NCI-H2227 treated with DMSO at 0.1 percent for 48 hours (cell line): ENCODE data around the gene MSI2.
A peak's percentile ranks its signal among the peaks of the same experiment; 100 is the strongest.

Experiments used
- DNase-seq: peaks from one replicate; lab custom pipeline; 2025; lab: John Stamatoyannopoulos, UW

MSI2 gene

DNA sequence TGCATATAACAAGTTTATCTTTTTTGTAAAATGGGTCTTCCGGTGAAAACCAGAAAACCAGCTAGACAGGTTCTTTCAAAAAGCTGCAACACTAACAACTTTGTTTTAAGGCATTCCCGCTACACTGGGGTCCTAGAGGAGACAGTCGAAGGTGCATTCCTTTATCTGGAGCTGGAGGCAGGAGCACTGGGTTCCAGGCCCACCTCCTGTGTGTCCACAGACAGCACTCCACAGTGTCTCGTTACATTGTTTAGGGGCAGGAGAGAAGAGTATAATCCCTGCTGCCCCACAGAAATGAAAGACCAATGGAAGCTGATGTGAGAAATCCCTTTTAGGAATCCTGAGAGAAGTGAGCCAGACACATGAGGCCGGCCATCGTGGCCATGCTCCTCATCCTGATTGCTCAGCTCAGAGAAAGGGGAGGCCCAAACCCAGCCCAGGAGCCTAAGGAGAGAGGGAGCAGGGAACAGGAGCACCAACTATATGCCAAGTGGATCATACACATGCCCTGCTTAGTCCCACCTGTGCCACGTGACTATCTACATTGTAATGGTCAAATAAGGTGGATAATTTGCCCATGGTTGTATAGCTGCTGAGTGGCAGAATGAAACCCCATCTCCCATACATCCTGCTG lies 429.3 kb downstream of the MSI2 start:
- no peak for DNase-seq

DNA sequence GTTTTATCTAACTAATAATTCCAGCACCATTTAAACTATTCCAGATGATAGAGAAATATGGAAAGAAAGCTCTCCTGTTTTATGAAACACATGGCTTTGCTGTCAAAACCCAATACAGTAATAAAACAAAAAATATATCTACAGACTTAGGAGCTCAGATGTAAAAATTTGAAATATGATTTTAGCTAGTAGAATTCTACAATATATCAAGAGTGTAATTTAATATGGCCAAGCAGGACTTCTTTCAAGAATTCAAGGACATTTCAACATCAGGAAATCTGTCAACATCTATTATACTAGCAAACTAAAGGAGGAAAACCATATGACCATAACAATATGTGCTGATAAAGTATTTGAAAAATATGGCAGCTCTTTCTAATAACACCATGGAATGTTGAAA lies 431.3 kb downstream of the MSI2 start:
- DNase-seq, result no peak

DNA sequence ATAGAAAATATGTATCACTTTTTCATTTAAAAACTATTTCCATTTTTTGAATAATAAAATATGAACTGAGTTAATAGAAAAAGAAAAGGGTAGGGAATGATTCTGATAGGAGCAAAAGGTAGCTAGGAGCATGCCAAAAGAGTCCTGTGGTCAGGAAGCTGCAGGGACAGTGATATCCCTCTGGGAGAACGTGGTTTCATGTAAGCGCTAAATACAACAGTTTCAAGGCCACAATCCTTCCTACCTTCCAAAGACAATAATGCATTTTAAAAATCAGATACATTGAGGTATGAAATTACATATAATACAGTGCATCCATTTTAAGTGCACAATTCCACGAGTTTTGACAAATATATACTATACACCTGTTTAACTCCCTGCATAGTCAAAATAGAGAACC lies 432.9 kb downstream of the MSI2 start:
- no peak for DNase-seq

DNA sequence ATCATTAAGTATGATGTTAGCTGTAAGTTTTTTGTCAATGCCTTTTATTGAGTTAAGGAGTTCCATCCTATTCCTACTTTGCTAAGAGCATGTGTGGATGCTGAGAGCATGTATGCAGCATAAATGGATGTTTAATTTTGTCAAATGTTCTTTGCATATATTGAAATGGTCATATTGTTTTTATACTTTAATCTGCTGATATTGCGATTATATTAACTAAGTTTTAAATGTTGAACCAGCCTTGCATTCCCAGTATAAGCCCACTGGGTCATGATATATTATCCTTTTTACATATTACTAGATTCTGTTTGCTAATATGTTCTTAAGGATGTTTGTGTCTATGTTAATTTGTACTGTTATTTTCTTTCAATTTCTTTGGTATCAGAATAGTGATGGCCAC lies 435.6 kb downstream of the MSI2 start:
- DNase-seq, result no peak

DNA sequence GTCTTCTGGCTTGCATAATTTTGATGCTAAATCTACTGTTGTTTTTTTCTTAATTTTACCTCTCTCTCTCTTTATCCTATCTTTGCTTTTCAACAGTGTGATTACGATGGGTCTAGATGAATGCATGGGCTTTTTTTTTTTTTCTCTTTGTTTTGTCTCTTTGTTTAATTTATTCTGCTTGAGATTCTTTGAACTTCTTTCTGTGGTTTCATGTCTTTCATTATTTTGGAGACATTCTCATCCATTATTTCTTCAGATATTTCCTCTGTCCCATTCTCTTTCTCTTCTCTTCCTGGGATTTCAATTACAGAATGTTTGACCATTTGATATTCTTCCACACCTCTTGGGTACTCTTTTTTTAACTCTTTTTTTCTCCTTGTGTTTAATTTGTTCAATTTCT lies 436.4 kb downstream of the MSI2 start:
- no peak for DNase-seq

DNA sequence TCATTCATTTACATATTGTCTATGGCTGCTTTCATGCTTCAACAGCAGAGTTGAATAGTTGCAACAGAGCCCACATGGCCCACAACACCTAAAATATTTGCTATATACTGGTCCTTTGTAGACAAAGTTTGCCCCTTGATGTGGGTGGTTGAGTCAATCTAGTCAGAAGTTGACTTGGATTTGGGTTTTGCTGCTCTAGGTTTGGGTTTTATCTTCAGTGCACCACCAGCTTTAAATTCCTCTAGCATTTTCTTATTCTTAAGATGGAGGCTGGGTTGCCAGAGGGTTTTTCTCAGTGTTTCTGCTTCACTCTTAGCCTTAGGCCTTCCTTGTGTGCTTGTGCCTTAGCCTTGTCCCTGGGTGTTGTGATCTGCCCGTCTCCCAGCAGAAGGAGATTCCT lies 437.7 kb downstream of the MSI2 start:
- no peak for DNase-seq

DNA sequence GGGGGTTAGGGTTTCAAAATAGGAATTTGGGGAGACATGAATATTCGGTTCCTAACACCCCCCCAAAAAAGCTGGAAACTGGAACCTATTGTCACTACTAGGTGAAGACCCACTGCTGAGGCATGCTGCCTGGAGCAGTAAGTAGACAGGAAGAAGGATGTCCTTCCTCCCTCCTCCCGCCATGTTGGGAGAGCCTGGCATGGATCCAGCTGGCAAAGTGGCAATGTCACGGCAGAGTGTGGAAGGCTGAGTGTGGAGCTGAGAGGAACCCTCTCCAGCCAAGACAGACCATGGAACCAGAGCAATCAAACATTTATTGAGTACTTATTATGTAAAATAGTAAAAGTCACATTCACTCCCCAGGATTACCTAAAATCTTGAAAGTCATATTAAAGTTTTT lies 439.7 kb downstream of the MSI2 start:
- DNase-seq, result no peak

DNA sequence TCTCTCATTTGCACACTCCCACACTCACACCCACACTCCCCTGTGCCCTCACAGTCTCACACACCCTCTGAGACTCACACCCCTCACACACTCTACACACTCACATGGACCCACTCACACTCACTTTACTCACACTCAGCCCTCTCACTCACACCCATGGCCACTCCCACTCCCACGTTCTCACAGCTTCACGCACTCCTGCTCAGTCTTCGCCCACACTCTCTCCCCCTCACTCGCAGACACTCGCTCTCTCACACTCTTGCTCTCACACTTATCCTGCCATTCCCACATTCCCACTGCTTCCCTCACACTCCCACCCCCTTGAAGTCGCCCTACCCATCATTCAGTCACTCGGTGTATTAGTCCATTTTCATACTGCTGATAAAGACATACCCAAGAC lies 440.9 kb downstream of the MSI2 start:
- DNase-seq, result no peak

DNA sequence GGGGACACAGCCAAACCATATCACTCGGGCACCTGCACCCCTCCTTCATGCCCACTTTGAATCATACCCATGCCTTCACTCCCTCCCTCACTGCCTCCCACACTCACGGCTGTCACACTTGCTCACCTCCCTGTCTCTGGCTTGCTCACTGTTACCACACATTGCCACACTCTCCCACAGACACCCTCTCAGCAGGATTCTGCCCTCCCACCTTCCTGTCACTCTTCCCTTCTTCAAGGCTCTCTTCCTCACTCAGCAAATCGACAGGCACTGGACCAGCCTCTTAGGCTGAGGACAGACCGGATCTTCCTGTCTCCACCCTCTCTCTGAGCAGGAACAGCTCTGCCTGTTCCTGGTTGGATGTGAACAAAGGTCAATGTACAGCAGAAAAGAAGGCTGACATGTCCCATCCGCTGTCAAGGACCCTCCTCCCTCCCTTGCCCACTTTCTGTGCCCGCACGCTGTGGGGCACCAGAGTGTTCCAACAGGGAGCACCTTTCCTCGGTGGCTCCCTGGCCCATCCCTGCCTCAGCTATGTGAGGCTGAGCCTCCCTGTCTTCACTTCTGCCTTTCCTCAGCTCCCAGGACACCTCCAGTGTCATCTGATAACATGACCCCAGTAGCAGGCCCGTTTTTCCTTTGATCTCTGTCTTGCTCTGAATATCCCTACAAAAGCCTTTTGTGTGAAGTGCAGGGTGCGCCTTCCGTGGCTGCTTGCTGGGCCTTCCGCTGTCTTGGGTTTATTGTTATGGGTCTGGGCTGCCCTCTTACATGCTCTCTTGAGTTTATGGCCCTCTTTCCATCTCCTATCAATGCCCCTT lies 441.8 kb downstream of the MSI2 start:
- no peak for DNase-seq

DNA sequence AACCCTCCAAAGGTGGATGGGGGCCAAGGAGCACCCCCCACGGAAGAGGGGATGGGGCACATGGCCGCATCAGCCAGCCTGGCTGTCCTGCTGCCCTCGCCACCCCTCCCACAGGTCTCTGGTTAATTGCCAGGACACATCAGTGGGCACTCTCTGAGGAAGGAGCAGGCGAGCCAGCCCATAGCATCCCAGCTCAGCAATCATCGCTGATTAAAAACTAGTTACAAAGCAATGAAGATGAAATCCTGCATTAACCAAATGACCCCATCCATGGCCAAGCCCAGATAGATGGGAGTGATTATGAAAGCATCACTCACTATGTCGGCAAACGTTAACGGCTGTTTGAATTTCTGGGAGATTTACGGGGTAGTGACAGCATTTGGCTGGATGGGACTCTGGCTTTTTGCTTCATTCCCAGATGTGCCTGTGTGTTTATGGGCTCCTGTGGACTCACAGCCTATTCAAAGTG lies 443.5 kb downstream of the MSI2 start:
- no peak for DNase-seq

DNA sequence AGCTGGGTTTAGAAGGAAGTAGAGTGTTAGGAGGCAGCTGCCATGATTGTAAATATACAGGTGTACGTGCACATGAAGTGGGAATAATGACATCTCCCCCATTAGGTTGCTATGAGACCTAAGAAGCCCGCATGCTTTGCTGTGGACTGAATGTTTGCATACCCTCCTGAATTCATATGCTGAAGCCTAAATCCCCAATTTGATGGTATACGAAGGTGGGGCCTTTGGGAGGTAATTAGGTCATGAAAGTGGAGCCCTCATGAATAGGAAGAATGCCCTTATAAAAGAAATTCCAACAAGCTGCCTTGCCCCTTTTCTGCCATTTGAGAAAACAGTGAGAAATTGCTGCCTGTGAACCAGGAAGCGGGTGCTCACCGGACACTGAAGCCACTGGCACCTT lies 444.8 kb downstream of the MSI2 start:
- DNase-seq, result no peak

DNA sequence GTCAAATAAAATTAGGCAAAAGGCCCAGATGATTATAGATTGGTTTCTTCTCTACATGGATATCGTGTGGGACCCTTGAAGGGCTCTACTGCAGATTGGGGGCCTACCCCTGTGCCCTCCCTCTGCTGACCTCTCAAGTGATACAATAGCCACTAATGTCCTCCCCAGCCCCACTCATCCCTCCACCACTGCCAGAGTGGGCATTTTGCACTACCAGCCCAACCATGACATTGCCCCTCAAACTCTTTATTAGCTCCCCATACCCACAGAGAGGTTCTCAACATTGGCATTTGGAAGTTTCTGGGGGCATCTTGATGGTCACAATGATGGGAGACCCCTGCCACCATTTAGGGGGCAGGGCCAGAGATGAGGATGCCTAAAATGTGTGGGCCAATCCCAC lies 446.9 kb downstream of the MSI2 start:
- DNase-seq, result no peak

DNA sequence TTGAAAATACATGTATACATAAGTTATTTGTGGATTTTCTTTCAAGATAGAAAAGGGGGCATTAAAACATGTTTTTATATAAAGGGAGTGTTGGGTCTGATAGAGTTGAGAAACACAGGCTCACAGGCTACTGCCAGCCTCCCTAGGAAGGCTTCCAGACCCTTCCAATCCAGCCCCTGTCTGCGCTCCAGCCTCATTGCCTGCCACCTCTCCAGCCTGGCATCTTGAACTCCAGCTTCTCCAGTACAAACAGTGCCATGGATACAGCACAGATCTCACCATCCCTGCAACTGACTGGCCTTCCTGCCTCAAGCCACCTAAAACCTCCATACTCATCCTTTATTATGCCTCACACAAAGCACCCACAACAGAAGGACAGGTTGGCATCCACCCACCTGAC lies 448.1 kb downstream of the MSI2 start:
- DNase-seq, result no peak

DNA sequence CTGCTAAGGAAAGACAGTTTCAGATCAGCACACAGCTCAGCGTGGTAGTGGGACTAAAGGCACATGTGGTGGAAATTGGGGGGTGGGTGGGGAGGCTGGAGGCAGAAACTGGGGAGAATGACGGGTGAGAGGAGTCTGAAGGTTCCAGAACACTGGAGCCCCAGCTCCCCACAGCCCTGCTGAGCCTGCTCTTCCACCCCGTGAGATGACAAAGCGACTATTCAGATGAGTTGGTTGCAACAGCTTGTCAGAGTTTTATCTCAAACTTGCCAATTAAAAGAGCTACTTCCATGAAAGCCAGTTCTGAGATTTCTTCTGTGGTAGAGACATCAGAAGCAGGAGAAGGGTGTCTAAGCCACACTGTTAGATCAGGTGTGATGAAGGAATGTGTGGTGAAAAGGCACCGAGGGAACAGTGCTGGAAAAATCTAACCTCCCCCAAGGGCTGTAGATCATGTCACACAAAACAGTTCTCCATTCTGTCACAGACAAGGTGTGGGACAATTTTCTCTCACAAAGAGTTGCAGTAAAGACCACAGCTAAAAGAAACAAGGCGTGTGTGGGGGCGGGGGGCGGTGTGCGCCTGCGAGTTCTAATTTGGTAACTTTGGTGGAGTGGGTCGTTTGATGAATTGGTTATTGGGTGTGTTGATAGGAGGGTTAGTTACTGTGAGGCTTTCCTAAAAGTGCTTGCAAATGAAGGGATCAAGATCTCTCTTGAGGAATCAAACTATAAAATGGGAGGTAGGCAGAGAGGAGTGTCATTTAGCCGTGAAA lies 449.8 kb downstream of the MSI2 start:
- no peak for DNase-seq

DNA sequence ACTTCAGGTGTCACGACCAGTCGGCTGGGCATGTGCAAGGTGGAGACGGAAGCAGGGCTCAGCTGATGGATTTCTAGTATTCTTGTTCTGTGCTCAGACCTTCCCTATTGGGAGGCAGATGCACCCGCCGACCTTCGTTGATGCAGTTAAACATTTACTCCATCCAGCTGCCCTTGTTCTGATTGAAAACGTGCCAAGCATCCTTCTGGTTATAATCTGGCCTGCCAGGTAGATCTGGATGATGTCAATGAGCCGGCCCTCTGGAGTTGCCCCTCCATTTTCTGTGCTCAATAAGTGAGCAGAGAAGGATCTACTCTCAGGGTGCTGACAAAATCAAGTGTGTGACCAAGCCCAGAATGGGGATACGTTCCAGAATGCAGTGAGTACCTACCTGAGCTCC lies 450.4 kb downstream of the MSI2 start:
- DNase-seq, result no peak

DNA sequence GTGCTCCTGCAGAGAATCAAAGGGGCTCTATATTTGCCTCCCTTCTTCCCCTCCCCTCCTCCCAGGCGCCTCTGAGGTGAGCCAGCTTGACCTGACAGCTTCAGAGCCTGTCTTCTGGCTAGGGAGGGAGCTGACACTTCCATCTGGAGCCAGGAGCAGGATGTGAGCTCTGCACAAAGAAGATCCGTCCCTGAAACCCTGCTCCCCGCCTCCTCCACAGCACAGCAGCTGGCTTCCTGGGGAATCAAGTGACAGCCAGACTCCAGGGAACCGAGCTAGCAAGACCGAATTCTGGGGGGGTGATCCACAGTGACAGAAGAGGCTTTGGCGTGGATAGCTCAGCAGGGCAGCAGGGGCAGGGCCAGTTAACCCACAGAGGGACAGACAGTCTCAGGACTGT lies 451.6 kb downstream of the MSI2 start:
- DNase-seq, result peak; percentile 29

DNA sequence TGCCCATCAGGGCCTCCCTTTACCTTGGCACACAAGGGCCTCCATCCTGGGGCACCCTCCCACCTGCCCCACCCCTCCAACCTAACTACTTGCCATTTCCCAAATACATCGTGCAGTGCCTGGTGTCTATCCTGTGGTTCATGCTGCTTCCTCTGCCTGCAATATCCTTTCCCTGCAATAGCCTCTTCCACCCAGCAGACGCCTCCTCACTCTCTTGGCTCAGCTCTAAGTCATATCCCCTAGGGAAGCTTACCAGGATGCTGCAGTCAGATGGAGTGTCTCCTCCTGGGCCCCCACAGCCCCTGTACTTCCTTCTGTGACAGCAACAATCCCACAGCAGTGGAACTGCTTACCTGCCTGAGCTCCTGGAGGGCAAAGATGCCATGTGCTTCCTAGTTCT lies 452.1 kb downstream of the MSI2 start:
- DNase-seq, result no peak

DNA sequence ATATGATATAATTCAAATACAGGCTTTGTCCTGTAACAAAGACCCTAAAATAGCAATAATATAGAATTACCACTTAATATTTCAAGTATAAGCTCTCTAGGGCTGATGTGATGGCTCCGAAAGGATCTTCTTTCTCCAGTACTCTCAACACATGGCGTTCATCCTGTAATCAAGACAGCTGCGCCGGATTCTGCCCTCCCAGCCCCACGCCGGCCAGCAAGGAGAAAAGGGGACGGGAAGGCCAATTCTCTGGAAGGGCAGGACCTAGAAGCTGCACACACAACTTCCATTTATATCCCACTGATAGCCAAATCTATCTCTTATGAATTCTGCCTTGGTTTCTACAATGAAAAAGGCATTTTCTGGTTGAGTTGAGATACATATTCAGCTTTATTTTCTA lies 456.8 kb downstream of the MSI2 start:
- DNase-seq, result no peak

DNA sequence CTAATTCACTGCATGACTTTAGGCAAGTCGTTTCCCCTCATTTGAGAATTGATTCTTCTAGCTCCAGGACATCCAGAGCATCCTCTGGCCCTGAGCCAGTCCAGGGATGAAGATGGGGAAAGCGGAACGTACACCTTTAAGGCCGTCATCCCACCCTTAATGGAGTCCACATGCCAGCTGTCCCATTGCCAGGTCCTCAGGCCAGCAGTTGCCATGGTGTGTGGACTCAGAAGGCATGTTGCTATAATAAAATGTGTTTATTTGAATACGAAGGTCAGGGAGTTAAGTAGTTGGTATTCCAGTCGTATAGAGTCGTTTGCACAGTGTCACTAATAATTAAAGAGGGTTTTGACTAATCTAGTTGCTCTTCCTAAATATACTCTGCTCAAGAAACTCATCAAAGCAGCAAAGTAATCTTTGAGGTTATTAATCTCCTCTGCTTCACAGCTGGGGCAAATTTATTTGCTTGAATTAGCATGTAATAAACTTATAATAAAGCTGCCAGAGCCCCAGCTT lies 458.4 kb downstream of the MSI2 start:
- DNase-seq, result no peak

DNA sequence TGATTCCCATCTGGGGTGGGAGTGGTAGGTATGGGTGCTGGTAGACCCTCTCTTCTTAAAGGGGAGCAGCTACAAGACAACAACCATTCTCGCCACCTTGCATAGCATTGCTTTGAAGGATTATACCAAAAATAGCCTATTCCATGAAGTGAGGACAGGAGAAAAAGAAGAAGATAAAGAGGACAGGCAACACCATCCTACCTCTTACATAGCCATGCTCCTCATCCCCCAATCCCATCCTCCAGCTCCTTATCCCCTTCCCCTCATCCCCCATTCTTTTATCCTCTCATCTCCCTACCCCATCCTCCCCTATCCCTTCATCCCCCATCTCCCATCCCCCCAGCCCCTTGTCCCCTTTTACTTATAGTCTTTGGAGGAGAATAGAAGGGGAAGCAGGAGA lies 459.7 kb downstream of the MSI2 start:
- DNase-seq, result no peak

DNA sequence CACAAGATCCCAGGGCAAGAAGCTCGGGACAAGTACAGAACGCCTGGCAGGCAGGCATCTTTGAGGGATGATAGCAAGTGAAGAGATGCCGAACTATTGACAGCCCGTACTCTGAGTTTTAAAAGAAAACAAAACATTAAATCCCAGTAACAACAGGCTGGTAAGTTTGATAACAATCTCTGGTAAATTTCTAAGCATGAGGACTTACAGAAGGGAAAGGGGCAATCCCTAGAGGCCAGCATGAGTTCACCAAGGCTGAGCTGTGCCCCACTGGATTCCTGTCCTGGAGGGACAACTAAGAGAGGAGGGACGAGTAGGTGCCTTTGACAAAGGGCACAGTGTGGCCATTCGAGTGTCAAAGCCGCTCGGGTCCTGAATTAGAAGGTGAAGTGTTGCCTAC lies 462.6 kb downstream of the MSI2 start:
- no peak for DNase-seq

DNA sequence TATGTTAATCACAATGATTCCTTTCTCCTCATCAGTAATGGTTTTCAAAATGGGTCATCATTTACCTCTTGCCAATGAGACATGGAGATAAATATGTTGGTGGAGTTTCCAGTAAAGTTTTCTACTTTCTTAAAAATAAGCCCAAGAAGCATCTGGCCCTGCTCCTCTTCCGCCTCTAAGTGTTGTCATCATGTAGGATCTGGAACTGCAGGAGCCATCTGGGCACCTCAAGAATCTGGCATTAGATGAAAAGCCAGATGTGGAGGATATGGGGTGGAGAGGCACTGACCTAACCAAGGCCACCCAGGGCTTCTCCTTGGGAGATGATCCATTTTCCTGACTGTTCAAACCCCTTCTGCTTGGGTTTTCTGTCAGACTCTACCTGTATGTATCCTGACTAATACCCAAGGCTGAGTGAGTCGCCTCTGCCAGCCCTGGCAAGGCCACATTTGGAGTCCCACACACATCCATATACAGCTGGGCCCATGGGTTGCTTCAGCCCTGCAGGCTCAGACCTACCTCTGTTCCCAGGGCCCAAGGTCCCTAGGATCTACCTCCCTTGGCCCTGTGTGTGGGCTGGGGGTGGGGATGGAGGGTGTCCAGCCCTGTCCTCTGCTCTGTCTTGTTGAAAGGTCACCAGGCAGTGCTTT lies 464.2 kb downstream of the MSI2 start:
- no peak for DNase-seq
